GM13977 (cell line): ENCODE data around the gene LRRC8D.

Source experiments
- DNase-seq: peaks from one replicate; pipeline ENCODE4 v3.0.0; 2012; ENCODE audit warnings: low spot score
- CTCF ChIP-seq: IDR thresholded peaks from 2 replicates; pipeline ENCODE4 v1.5.1; 2012; ENCODE audit warnings: mild to moderate bottlenecking, control low read depth; ENCODE audit not compliant: insufficient read depth; ENCODE audit errors: extremely low read depth, missing control alignments
- in situ Hi-C: fragments of 300-500 bp; cut with MboI; formaldehyde crosslinking; loops from one replicate; pipeline ENCODE4 v1.12.0; 2022; ENCODE audit warnings: low sequenced_read_pairs, low pct_unique_long_range_greater_than_20kb, mixed read lengths, inconsistent platforms; ENCODE audit not compliant: unreplicated experiment

Gene LRRC8D

DNA sequence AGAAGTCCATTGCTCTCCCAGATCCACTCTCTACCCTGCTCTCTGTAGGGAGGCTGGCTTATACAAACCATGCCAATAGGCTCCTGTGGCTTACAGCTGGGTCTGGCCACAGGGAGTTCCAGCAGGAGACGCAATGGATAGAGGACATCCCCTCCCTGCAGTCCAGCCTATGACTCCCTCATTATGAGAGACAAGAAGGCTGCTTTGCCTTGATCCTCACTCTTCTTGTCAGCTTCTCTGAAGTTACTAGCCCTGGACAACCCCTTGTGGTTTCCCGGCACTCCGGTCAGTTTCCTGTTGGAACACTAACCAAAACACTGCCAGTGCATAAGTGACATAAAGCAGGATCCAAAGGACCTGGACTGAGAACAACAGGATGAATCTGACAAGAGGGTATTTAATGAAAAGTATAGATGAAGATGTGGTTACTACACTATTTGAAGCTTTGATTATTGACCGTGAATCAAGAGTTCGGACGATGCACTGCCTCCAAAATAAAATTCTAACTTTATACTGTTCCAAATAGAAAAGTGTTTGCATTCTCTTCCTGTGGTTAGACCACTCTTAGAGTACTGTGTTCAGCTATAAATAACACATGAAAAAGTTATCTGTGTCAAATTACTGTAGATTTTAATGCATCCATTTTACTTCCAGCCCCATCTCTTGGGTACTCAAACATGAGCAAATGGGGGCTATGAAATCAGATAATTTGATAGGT, 141.4 kb downstream of the LRRC8D start:
- no peak for TF ChIP-seq CTCF
- in situ Hi-C loops, result no loop called here
- DNase-seq, result no peak

DNA sequence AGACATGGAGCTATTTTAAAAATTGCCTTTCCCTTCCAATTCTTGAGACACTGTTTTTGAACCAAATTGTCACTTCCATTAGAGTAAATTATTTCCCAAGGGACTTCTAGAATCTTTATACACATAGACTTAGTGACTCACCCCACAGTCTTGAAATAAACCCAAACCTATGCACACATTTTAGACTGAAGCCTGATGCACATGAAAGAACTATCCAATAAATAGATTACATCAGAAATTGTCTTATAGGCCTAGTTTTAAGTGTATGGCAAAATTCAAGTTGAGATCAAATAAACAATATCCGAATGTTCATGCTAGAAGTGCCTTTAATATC, 141.9 kb downstream of the LRRC8D start:
- DNase-seq, result no peak
- no peak for TF ChIP-seq CTCF
- in situ Hi-C loops, result no loop called here

- TF ChIP-seq CTCF, result no peak
- no peak for DNase-seq
- in situ Hi-C loops, result no loop called here
Measured at GRCh38 chr1:89965193-89965768, 144.4 kb downstream of the LRRC8D start.

DNA sequence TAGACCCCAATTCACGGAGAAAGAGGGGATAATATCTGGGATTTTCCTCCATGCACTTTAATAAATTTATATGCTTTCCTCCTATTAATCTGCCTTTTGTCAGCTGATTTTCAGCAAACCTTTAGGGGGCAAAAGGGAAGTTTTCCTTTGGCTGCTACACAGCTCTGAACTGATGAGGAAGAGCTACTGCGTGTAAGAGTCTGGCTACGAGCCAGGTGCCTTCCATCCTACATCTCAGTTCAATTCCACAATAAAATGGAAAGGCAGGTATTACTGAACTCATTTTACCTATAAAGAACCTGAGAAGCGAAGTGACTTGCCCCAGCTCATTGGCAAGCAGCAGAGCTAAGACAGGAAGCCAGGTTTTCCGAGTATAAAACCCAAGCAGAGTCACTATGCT, 145.8 kb downstream of the LRRC8D start:
- no peak for TF ChIP-seq CTCF
- in situ Hi-C loops, result no loop called here
- no peak for DNase-seq

DNA sequence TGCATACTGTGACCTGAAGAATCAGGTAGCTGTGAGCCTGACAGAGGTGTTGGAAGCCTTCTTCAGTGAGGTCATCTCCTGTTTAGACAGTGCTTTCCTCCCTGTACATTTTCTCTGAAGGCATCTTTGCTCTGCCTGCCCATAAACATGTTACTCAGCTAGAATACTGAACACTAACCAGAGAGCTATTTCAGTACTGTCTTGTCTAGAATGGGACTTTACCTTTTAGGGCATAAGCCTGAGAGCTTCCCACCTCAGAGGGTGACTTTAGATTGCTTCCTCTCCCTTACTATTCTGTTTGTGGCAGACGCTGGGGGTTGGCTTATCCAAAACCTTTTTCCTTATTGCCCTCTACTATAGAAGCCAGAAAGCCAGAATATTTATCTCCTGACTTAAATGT, 150.8 kb downstream of the LRRC8D start:
- no peak for TF ChIP-seq CTCF
- in situ Hi-C loops, result no loop called here
- no peak for DNase-seq

GRCh38 chr1:89972024-89972423, 151.2 kb downstream of the LRRC8D start:
- DNase-seq, result no peak
- TF ChIP-seq CTCF, result no peak
- in situ Hi-C loops, result no loop called here
